GM18505 (cell line): Measurements from ENCODE around the gene CCNK.

ENCODE experiments used
- ATAC-seq: cut with Tn5 transposase; IDR thresholded peaks from one replicate; pipeline ENCODE4 v1.9.1; 2021; ENCODE audit not compliant: unreplicated experiment
- POLR2A ChIP-seq: IDR thresholded peaks from 4 replicates; pipeline ENCODE4 v1.6.1; 2011; ENCODE audit warnings: borderline replicate concordance; ENCODE audit not compliant: insufficient read depth, insufficient read length; ENCODE audit errors: extremely low read depth

The CCNK gene

GRCh38 chr14:99480917-99481744 is at the start of gene CCNK:
TSS of gene CCNK (plus strand) at chr14:99481409. CDS start at chr14:99492678, 11,269 bp downstream.
- ATAC-seq = peak; percentile 83
- peak; percentile 90 for TF ChIP-seq POLR2A

GRCh38 chr14:99431986-99432385 is 49.2 kb upstream of the CCNK start:
- TF ChIP-seq POLR2A = no peak
- no peak for ATAC-seq

DNA sequence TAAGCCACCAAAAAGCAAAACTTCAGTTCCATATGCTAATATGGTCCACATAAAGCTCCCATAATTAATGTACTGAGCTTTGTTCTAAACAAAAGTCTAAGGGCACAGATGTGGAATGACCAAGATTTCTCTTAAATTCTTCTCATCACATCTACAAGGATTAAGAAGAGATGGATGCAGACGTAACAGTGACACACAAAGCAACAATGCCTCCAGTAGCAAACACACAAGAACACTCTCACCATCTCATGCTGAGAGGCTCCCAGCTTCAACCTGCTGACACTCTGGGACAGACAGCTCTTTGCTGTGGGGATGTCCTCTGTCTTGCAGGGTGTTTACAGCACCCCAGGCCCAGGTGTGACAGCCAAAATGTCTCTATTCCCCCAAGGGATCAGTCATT is 48.7 kb upstream of the CCNK start:
- no peak for TF ChIP-seq POLR2A

DNA sequence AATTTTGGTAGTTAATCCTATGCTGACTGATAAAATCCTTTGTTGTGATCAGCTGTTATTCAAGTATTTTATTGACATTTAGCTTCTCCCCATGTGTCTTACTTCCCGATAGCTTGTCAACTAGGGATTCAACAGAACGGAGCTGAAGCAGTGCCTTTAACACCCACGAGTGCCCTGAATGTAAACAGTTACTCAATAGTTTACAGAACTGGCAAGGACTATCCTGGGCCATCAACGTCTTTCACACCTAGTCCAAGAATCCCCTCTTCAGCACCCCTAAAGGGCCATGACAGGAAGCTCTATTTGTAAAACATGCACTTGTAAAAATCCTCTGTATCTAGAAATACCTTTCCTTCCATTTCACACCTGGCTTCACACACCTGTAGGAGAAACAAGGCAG is 45.9 kb upstream of the CCNK start:
- ATAC-seq = no peak

More for the DNA sequence above, 48.7 kb upstream of the CCNK start:
- ATAC-seq = no peak

DNA sequence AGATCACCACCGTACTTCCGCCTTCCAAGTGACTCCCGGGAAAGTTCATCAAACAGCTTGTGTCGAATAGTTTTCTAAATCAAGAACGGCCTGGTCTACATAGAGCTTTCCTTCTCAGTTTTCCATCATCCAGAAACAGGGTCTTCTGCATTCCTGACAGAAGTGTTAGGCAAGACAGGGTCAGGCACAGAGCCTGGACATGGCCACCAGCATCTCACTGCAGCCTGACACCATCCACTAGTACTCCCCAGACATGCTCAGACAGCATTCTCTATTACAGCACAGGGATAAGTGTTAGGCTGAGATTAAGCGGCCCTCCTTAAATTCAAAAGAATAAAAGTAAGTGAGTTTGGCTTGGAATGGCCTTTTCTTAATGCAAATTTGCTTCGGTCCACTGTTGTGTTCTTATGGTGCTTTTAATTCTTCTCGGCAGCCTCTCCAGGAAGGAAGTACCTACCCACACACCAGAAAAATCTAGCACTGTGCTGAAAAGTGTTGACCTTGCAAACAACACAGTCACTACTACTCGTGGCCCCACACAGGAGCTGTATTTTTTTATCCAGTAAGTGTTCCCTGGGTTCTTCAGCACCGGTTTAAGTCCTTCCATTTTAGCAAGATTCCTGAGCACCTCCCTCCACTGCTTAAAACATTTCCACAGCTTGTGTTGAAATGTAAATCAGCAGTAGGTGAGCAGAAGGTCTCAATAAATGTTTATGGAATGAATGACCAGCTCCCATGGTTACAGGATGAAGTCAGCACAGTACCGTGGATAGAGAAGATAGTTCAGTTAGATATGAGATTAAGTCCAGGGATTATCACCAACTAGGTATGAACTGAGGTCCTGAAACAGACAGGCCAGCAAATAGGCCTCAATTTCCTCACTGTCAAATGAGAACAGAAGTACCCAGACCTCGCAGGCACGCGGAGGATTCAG is 44.7 kb upstream of the CCNK start:
- ATAC-seq = no peak
- TF ChIP-seq POLR2A = no peak

More for the DNA sequence above, 45.9 kb upstream of the CCNK start:
- no peak for TF ChIP-seq POLR2A

GRCh38 chr14:99437706-99438105 is 43.5 kb upstream of the CCNK start:
- TF ChIP-seq POLR2A = no peak
- ATAC-seq = no peak

GRCh38 chr14:99440278-99440677 is 40.9 kb upstream of the CCNK start:
- no peak for TF ChIP-seq POLR2A
- ATAC-seq = no peak

GRCh38 chr14:99441157-99441870 is 39.9 kb upstream of the CCNK start:
- ATAC-seq = no peak
- TF ChIP-seq POLR2A = no peak

DNA sequence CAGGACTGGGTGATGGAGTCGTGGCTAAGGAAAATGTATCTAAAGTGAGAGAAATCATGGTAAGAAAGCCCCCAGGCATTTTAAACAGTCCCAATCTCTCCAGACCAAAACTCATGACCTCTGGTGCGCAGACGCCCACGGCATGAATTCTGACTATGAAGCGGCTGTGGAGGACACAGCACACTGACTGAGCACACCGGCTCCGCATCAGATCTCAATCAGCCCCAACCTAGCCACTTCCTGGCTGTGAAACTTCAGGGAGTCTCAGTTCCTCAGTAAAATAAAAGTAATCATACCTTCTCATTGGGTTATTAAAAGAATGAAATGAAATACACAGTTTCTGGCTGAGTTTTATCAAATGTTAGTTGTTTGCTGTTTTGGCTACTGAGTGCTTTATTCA is 39.3 kb upstream of the CCNK start:
- ATAC-seq = no peak

GRCh38 chr14:99445931-99446330 is 35.3 kb upstream of the CCNK start:
- TF ChIP-seq POLR2A = no peak
- no peak for ATAC-seq

More for the DNA sequence above, 39.3 kb upstream of the CCNK start:
- no peak for TF ChIP-seq POLR2A

DNA sequence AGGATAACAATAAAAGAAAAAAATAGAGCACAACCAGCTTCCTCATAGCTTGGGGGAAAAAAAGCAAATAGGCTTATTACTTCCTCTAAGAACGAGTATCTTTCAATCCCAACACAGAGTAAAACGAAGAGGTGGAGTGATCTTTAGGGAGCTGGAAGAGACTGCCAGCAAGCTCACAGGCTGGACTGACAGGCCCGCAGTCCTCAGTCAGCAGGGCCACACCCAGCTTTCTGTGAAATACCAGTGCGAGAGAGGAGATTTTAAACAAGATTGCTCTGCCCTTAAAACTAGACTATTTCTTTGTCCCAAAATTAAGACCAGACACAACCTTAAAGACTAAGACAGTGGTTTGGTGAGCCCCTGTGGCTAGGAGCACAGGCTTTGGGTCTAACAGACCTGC is 33.5 kb upstream of the CCNK start:
- ATAC-seq = no peak
- TF ChIP-seq POLR2A = no peak

- no peak for TF ChIP-seq POLR2A
- no peak for ATAC-seq
Observed at GRCh38 chr14:99450266-99450665, 30.9 kb upstream of the CCNK start.

DNA sequence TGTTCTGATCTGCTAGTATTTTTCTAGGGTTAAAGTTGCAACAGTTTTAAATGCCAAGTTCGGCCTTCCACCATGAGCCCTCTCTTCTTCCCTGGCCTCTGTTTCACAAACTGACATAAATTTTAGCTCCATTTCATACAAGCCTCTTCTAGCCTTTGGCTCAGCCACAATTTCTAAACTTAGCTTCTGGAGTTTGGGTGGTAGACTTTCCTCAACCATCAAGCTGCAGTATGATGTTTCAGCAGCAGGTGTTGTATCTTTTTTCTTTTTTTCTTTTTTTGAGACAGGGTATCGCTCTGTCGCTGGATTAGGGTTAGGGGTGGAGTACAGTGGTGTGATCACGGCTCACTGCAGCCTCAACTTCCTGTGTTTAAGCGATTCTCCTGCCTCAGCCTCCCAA is 30.0 kb upstream of the CCNK start:
- ATAC-seq = no peak
- no peak for TF ChIP-seq POLR2A
